Upper lobe of left lung (tissue), 4 donors: ENCODE data around the gene TMEM132D.

Source experiments
- CTCF ChIP-seq, 6 experiments: fragments of 450-650 bp in 4 of 6; fragments of 200-600 bp in 2 of 6; sonication (generic) in 2 of 6; IDR thresholded peaks; one replicate each; pipeline ENCODE4 v1.5.1; 2016 to 2019; ENCODE audit warnings: antibody characterized with exemption in 6 of 6
- EP300 ChIP-seq, 4 donors: sonication (generic); formaldehyde crosslinking; IDR thresholded peaks; one replicate each; pipeline ENCODE4 v1.5.1; 2017; ENCODE audit warnings: antibody characterized with exemption in 4 of 4, control low read depth in 2 of 4
- POLR2A ChIP-seq, 4 donors: fragments of 450-650 bp; IDR thresholded peaks; one replicate each; pipeline ENCODE4 v1.5.1; 2016 to 2017; ENCODE audit warnings: antibody characterized with exemption in 4 of 4, mild to moderate bottlenecking in 2 of 4
- POLR2AphosphoS5 ChIP-seq, 2 donors: sonication (generic); formaldehyde crosslinking; IDR thresholded peaks; one replicate each; pipeline ENCODE4 v1.5.1; 2017; ENCODE audit warnings: antibody characterized with exemption in 2 of 2

- TF ChIP-seq CTCF (IDR thresholded peaks at IDR 0.05) (no peak), POLR2A (IDR thresholded peaks at IDR 0.05) (no peak), EP300 (IDR thresholded peaks at IDR 0.05) (no peak), POLR2AphosphoS5 (IDR thresholded peaks at IDR 0.05) (no peak)
Measured at GRCh38 chr12:129723260-129723659, 180.6 kb downstream of the TMEM132D start.
